Prostate gland (tissue), 2 donors: Measurements from ENCODE around the gene ABHD5.

Experiments used
- POLR2AphosphoS5 ChIP-seq: sonication (generic); formaldehyde crosslinking; IDR thresholded peaks from one replicate; pipeline ENCODE4 v1.6.1; 2017; ENCODE audit warnings: antibody characterized with exemption
- TF ChIP-seq, protein P1 (sequence below), 4 experiments: fragments of 200-600 bp in 2 of 4; fragments of 450-650 bp in 2 of 4; sonication (generic) in 2 of 4; IDR thresholded peaks; 1 replicate in 3 of 4; 2 replicates in 1 of 4; pipeline ENCODE4 v1.5.1; 2016 to 2019; ENCODE audit warnings: antibody characterized with exemption in 4 of 4, mild to moderate bottlenecking in 2 of 4, moderate library complexity in 2 of 4

DNA sequence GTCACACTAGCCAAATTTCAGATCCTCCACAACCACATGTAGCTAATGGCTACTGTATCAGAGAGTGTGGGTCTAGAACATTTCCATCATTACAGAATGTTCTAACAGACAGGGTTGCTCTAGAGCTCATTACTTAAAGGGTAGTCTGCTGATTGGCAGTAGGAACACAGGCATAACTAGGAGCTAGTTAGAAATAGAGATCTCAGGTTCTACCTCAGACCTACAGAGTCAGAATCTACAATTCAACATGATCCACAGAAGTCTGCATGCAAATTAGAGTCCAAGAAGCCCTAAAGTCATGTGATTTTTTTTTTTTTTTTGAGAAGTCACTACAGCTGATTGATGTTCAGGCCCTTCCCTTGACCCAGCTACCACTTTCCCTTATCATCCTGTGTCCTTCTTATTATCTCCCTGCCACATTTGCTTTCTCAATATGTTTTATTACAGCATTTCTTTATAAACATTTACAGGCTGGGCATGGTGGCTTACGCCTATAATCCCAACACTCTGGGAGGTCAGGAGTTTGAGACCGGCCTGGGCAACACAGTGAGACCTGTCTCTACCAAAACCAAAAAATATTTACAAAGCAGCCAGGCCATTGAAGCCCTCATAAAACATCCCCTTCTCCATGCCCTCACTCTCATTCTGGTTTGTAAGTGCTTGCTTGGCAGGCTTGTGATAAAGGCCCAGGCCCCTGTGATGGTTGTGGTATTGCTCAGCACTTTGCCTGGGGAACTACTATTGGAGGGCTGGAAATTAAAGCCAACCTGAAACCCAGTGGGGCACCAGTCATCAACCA lies 3.8 kb upstream of the ABHD5 start:
- TF ChIP-seq, protein P1, sequence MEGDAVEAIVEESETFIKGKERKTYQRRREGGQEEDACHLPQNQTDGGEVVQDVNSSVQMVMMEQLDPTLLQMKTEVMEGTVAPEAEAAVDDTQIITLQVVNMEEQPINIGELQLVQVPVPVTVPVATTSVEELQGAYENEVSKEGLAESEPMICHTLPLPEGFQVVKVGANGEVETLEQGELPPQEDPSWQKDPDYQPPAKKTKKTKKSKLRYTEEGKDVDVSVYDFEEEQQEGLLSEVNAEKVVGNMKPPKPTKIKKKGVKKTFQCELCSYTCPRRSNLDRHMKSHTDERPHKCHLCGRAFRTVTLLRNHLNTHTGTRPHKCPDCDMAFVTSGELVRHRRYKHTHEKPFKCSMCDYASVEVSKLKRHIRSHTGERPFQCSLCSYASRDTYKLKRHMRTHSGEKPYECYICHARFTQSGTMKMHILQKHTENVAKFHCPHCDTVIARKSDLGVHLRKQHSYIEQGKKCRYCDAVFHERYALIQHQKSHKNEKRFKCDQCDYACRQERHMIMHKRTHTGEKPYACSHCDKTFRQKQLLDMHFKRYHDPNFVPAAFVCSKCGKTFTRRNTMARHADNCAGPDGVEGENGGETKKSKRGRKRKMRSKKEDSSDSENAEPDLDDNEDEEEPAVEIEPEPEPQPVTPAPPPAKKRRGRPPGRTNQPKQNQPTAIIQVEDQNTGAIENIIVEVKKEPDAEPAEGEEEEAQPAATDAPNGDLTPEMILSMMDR (IDR thresholded peaks at IDR 0.05): no peak
- no peak for TF ChIP-seq POLR2AphosphoS5
